Body of pancreas (tissue), 4 donors: ENCODE results near the gene VPS37D.

Source experiments
- CTCF ChIP-seq, 7 experiments: fragments of 450-650 bp in 4 of 7; fragments of 200-600 bp in 3 of 7; sonication (generic) in 3 of 7; IDR thresholded peaks; one replicate each; pipeline ENCODE4 v1.5.1; 2016 to 2019; ENCODE audit warnings: antibody characterized with exemption in 7 of 7
- POLR2A ChIP-seq, 3 donors: fragments of 450-650 bp; IDR thresholded peaks; one replicate each; pipeline ENCODE4 v1.6.1; 2016; ENCODE audit warnings: antibody characterized with exemption in 3 of 3, mild to moderate bottlenecking in 2 of 3

- TF ChIP-seq CTCF (IDR thresholded peaks at IDR 0.05) (no peak), POLR2A (IDR thresholded peaks at IDR 0.05) (no peak)
Observed at GRCh38 chr7:73674468-73675124, 7.0 kb downstream of the VPS37D start.
